Measurements from ENCODE around the gene DDIAS.

The DDIAS gene

DNA sequence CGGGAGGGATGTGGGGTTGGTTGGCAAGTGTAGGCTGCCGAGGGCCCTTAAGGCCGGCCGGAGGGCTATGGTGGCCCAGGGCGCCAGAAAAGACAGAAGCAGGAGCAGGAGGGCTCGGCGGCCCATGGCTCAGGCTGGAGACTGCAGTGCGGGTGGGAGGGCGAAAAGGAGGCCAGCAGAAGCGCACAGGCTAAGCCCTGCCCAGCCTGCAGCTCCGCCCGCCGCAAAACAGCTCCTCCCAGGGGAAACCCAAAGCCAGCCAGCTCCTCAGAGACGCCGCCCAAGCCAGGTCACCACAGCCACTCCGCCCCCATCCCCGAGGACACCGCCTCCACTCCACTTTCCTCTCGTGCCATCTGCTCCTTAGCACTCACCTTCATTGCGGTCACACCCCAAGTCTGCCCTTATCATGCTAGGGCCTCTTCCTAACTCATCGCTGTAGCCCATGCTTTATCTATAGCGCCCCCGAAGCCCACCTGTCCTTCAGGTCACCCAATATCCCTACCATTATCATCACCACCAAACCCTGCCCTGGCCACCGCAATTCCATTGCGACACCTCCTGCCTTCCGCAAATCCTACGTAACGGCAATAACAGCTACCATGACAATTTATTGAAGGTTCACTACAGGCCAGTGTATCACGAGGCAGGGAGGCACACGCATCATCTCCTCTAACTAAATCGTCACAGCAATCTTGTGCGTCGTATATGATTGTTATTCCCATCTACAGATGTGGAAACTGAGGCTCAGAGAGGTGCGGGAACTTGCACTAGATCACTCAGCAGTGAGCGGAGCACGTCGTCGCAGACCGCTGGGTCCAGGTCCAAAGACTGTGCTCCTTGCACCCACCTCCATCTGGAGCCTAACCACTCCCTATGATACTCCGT lies 1.0 kb upstream of the DDIAS start, which contains the start of gene PRCP:
TSS of gene PRCP (minus strand) at position 154 of the 888 bp plus-strand sequence. CDS start at position 126, 28 bp downstream.
- peak within 1 kb of the TSS; percentile 71 for H3K9ac ChIP-seq
- TF ChIP-seq, protein P1, sequence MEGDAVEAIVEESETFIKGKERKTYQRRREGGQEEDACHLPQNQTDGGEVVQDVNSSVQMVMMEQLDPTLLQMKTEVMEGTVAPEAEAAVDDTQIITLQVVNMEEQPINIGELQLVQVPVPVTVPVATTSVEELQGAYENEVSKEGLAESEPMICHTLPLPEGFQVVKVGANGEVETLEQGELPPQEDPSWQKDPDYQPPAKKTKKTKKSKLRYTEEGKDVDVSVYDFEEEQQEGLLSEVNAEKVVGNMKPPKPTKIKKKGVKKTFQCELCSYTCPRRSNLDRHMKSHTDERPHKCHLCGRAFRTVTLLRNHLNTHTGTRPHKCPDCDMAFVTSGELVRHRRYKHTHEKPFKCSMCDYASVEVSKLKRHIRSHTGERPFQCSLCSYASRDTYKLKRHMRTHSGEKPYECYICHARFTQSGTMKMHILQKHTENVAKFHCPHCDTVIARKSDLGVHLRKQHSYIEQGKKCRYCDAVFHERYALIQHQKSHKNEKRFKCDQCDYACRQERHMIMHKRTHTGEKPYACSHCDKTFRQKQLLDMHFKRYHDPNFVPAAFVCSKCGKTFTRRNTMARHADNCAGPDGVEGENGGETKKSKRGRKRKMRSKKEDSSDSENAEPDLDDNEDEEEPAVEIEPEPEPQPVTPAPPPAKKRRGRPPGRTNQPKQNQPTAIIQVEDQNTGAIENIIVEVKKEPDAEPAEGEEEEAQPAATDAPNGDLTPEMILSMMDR (conservative IDR thresholded peaks at IDR 0.05; ENCODE audit: low read depth, low read length): 0 out of 2 replicates have a peak, but pooled peaks have one; percentile 28
- H3K4me1 ChIP-seq (ENCODE audit: low read depth, poor library complexity, severe bottlenecking): peaks cover 24% of the 10 kb centered on the region
- H3K27ac ChIP-seq: peak within 1 kb of the TSS; percentile 53
- peak within 1 kb of the TSS; percentile 86 for H3K4me2 ChIP-seq
- no peaks in the 10 kb centered on the region for H3K27me3 ChIP-seq (ENCODE audit: insufficient read depth, low read depth)
- no peak within 1 kb of the TSS for H3K4me3 ChIP-seq (IDR thresholded peaks at IDR 0.05; ENCODE audit: insufficient read depth, low read depth, low read length)
- peaks cover 35% of the 10 kb centered on the region for H3K79me2 ChIP-seq (ENCODE audit: insufficient read depth, low read depth)
- H3K36me3 ChIP-seq (ENCODE audit: insufficient read depth): no peaks in the 10 kb centered on the region
- peak within 1 kb of the TSS; percentile 86 for H2AFZ ChIP-seq (ENCODE audit: low read depth)
- H4K20me1 ChIP-seq (ENCODE audit: insufficient read depth): no peaks in the 10 kb centered on the region

DNA sequence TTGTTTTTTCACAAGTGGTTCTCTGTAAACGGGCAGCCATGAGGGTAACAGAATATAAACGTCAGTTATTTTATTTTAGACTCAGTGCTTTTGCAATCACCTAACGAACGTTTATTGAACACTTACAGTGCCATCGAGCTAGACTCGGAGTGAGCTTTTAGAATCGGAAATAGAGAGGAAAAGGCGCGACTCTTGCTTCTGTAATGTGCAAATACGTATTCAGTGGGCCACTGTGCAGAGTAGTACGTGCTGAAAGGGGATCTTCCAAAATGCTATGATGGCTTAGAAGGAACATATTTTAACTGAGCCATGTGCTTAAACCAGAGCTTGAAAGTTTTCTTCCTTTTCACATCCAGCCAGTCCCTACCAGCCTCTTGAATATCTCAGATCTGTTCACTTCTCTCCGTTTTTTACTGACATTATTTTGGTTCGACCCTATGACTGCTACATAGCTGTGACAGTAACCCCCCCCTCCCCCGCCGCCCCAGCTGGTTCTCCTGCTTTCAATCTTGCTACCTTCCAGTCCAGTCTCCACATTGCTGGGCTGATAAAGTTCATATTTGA lies 468 bp downstream of the DDIAS start:
- TF ChIP-seq, protein P1 (conservative IDR thresholded peaks at IDR 0.05; ENCODE audit: low read depth, low read length): no peak
- H3K27me3 ChIP-seq (ENCODE audit: insufficient read depth, low read depth): no peaks in the 10 kb centered on the region
- H3K4me2 ChIP-seq: peak overlapping the region; percentile 64
- peak overlapping the region; percentile 86 for H2AFZ ChIP-seq (ENCODE audit: low read depth)
- H3K9ac ChIP-seq: peak overlapping the region; percentile 71
- H4K20me1 ChIP-seq (ENCODE audit: insufficient read depth): no peaks in the 10 kb centered on the region
- no peak overlapping the region for H3K4me3 ChIP-seq (IDR thresholded peaks at IDR 0.05; ENCODE audit: insufficient read depth, low read depth, low read length)
- peak overlapping the region; percentile 53 for H3K27ac ChIP-seq
- H3K36me3 ChIP-seq (ENCODE audit: insufficient read depth): no peaks in the 10 kb centered on the region
- peaks cover 47% of the 10 kb centered on the region for H3K79me2 ChIP-seq (ENCODE audit: insufficient read depth, low read depth)
- peaks cover 39% of the 10 kb centered on the region for H3K4me1 ChIP-seq (ENCODE audit: low read depth, poor library complexity, severe bottlenecking)

DNA sequence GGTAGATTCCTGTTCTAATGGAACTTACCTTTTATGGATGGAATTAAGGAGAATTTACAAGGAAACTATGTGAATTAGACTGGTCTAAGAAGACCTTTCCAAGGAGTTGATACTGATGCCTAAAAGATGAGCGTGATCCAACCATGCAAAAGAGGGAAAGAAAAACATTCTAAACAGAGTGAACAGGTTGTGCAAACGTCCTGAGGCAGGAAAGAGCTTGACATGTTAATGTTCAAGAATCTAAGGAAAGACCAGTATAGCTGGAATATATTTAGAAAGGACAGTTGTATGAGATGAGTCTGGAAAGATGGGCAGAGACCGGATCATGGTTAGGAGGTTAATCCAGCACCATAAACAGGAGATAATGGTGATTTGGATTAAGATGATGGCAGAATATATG lies 1.3 kb downstream of the DDIAS start:
- H3K4me1 ChIP-seq (ENCODE audit: low read depth, poor library complexity, severe bottlenecking): peaks cover 45% of the 10 kb centered on the region
- TF ChIP-seq, protein P1 (conservative IDR thresholded peaks at IDR 0.05; ENCODE audit: low read depth, low read length): no peak
- H3K4me2 ChIP-seq: peak overlapping the region; percentile 64
- H3K4me3 ChIP-seq (IDR thresholded peaks at IDR 0.05; ENCODE audit: insufficient read depth, low read depth, low read length): no peak overlapping the region
- no peaks in the 10 kb centered on the region for H3K27me3 ChIP-seq (ENCODE audit: insufficient read depth, low read depth)
- H4K20me1 ChIP-seq (ENCODE audit: insufficient read depth): no peaks in the 10 kb centered on the region
- no peaks in the 10 kb centered on the region for H3K36me3 ChIP-seq (ENCODE audit: insufficient read depth)
- no peak overlapping the region for H3K9ac ChIP-seq
- H3K79me2 ChIP-seq (ENCODE audit: insufficient read depth, low read depth): peaks cover 55% of the 10 kb centered on the region
- no peak overlapping the region for H2AFZ ChIP-seq (ENCODE audit: low read depth)
- no peak overlapping the region for H3K27ac ChIP-seq

DNA sequence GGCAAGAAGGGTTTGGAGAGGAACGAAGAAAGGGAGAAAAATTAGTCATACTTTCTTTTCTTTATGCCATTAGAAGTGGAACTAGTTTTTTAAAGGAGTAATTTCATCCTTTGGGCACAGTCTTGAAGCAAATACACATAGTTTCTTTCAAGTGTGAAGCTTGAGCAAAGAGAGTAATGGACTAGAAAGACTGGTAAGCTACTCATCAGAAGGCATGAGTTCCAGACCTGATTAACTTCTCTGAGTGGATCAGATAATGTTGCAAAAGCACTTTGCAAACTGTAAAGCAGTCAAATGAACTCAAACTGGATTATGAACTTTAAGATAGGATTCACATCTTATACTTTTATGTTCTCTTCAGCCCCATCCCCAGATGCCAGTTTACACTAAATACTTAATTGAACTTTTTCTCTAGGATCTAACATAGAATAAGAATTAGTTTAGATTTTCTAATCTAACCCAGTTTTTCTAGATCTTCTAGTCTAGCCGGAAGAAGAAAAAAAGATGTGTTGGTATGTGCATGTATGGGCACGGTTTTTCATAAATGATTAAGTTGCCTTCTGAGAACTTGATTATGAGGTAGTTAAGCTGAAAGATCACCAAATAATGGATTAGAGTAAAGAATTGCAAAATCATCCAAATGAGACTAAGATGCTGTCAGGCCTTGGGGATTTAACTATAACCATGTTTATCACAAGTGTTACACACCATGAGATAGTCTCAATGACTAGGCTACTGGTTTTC lies 2.5 kb downstream of the DDIAS start:
- Histone ChIP-seq H2AFZ (ENCODE audit: low read depth) (no peak overlapping the region), H3K4me2 (no peak overlapping the region; the same call in 1 of the 2 replicates), H4K20me1 (ENCODE audit: insufficient read depth) (no peaks in the 10 kb centered on the region), H3K36me3 (ENCODE audit: insufficient read depth) (no peaks in the 10 kb centered on the region), H3K79me2 (ENCODE audit: insufficient read depth, low read depth) (peaks cover 63% of the 10 kb centered on the region), H3K4me1 (ENCODE audit: low read depth, poor library complexity, severe bottlenecking) (peaks cover 55% of the 10 kb centered on the region), H3K27ac (no peak overlapping the region), H3K4me3 (IDR thresholded peaks at IDR 0.05; ENCODE audit: insufficient read depth, low read depth, low read length) (no peak overlapping the region), H3K9ac (no peak overlapping the region), H3K27me3 (ENCODE audit: insufficient read depth, low read depth) (no peaks in the 10 kb centered on the region)
- TF ChIP-seq, protein P1 (conservative IDR thresholded peaks at IDR 0.05; ENCODE audit: low read depth, low read length): no peak
